Measurements from ENCODE around the gene DLGAP1. TPM values are rescaled to one million over a fixed set of nuclear protein-coding genes. Genes with fewer than 3 reads are reported as not detected.
A peak's percentile ranks its signal among the peaks of the same experiment; 100 is the strongest.

The DLGAP1 gene
- total and polyA plus RNA-seq, 2 donors (not counting 1 experiment from before 2014, with no cell fraction given), result 0.07 to 0.61 TPM

DNA sequence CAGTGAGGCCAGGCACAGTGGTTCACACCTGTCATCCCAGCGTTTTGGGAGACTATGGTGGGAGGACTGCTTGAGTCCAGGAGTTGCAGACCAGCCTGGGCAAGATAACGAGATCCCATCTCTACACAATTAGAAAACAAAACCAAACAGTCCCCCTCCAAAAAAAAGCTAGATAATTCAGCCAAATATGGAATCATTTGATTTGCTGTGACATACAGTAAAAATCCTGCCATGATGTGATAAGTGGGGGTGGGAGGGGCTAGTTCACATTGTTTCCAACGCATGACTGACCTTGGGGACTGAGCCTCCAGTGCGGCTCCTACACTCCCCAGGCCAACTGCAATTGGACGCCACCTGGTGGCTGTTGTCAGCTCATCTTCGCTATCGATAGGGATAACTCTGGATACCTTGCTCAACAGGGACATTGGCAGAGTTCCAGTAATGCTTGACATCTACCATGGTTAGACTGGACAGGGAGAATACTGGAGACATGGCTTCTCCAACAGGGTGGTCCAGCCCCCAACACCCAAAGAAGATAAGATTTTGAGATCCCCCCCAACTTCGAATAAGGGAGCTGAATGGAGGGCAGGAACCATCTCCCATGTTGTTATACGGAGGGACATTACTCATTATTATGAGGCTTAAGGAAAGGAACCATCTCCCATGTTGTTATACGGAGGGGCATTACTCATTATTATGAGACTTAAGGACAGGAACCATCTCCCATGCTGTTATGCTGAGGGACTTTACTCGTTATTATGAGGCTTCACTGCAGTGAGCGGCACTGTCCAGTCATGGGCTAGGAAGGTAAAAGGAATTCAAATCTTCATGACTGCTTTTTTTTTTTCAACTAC lies 869.2 kb downstream of the DLGAP1 start:
- TF ChIP-seq EZH2 (IDR thresholded peaks at IDR 0.05; ENCODE audit: borderline replicate concordance, insufficient read depth, low read depth, low read length, poor library complexity, severe bottlenecking), result no peak
- TF ChIP-seq, protein P1, sequence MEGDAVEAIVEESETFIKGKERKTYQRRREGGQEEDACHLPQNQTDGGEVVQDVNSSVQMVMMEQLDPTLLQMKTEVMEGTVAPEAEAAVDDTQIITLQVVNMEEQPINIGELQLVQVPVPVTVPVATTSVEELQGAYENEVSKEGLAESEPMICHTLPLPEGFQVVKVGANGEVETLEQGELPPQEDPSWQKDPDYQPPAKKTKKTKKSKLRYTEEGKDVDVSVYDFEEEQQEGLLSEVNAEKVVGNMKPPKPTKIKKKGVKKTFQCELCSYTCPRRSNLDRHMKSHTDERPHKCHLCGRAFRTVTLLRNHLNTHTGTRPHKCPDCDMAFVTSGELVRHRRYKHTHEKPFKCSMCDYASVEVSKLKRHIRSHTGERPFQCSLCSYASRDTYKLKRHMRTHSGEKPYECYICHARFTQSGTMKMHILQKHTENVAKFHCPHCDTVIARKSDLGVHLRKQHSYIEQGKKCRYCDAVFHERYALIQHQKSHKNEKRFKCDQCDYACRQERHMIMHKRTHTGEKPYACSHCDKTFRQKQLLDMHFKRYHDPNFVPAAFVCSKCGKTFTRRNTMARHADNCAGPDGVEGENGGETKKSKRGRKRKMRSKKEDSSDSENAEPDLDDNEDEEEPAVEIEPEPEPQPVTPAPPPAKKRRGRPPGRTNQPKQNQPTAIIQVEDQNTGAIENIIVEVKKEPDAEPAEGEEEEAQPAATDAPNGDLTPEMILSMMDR (IDR thresholded peaks at IDR 0.05), result peak; percentile 57
- peaks cover 47% of the 10 kb centered on the region for H3K4me1 Mint-ChIP-seq
- peaks cover 42 to 43% of the 10 kb centered on the region in 2 donors for H3K4me1 ChIP-seq (ENCODE audit: control insufficient read depth in 2 of 2, insufficient read depth in 2 of 2, low read length in 2 of 2)
- peak overlapping the region in 4 of 5 experiments; percentile 9 to 22 (median 18) for H3K4me3 ChIP-seq (ENCODE audit: control extremely low read depth in 1 of 5, extremely low read depth in 1 of 5, insufficient read depth in 1 of 5, low read depth in 2 of 5, low read length in 4 of 5)
- H3K36me3 ChIP-seq (replicated peaks in 1 of 2; ENCODE audit: control extremely low read depth in 1 of 2, control insufficient read depth in 1 of 2, extremely low read depth in 1 of 2, insufficient read depth in 2 of 2, low read length in 1 of 2), result no peaks in the 10 kb centered on the region
- peak overlapping the region; percentile 81 to 87 for H3K27ac ChIP-seq (ENCODE audit: low read length in 2 of 2)
- 15% methylated on average over 5 of the region's 12 CpGs for WGBS (ENCODE audit: insufficient coverage)
- no peaks in the 10 kb centered on the region for H3K9me3 Mint-ChIP-seq (ENCODE audit: insufficient read depth)
- ATAC-seq (ENCODE audit: low read depth) (peak; percentile 49), DNase-seq (peak; percentile 80)
- no peaks in the 10 kb centered on the region for H3K79me2 ChIP-seq (ENCODE audit: control insufficient read depth, insufficient read depth, low read length)
- no peaks in the 10 kb centered on the region for H4K20me1 ChIP-seq (ENCODE audit: control insufficient read depth, insufficient read depth, low read length, poor library complexity, severe bottlenecking)
- H3K27me3 ChIP-seq (replicated peaks in 1 of 4; ENCODE audit: control extremely low read depth in 1 of 4, control insufficient read depth in 3 of 4, insufficient read depth in 4 of 4, low read length in 3 of 4), result no peaks in the 10 kb centered on the region
- ChIA-PET CTCF (interaction anchor here (0.7 to 3.7 kb wide), 24 partner anchors 8 to 303 kb away, joined by 3 to 52 read pairs (median 6); no protein-coding TSS in a partner anchor), POLR2A (interaction anchor here (0.6 to 3.4 kb wide), 5 partner anchors 8 to 407 kb away, joined by 3 to 44 read pairs (median 19); partner anchors contain the start of gene TGIF1)
- H3K9ac ChIP-seq (ENCODE audit: low read length), result peak overlapping the region; percentile 54
- H3K4me3 Mint-ChIP-seq, result peak overlapping the region; percentile 69
- peak overlapping the region; percentile 69 for H3K4me2 ChIP-seq (replicated peaks; ENCODE audit: low read depth, low read length, poor library complexity, severe bottlenecking)
- peaks cover 0 to 9% (median 9%) of the 10 kb centered on the region in 3 donors for H3K9me3 ChIP-seq (ENCODE audit: control extremely low read depth in 1 of 3, control insufficient read depth in 2 of 3, insufficient read depth in 1 of 3, low read length in 2 of 3)
- H3K27me3 Mint-ChIP-seq, result no peaks in the 10 kb centered on the region
- intact Hi-C loops (cut with micrococcal nuclease), result loop anchor here (1.0 to 2.0 kb wide), 5 partner anchors 8 to 408 kb away; no protein-coding TSS in a partner anchor
- peak overlapping the region; percentile 24 for H2AFZ ChIP-seq (ENCODE audit: insufficient read depth, low read depth, low read length, poor library complexity, severe bottlenecking)
- H3K27ac Mint-ChIP-seq, result peak overlapping the region; percentile 83
